KMS-11 (cell line): Measurements from ENCODE around the gene IRF2BPL.

Experiments used
- H2AFZ ChIP-seq: fragments of 200-600 bp; sonication (generic); 2 replicates; pipeline ENCODE4 v1.6.1; 2016; ENCODE audit warnings: antibody characterized with exemption, mixed run types, low read depth
- H3K27ac ChIP-seq: fragments of 200-600 bp; sonication (generic); 2 replicates; pipeline ENCODE4 v1.6.1; 2016; ENCODE audit warnings: mild to moderate bottlenecking, mixed run types
- H3K27me3 ChIP-seq: fragments of 200-600 bp; sonication (generic); 2 replicates; pipeline ENCODE4 v1.6.1; 2017; ENCODE audit warnings: mild to moderate bottlenecking, low read depth, mixed run types, moderate library complexity; ENCODE audit not compliant: insufficient read depth
- H3K36me3 ChIP-seq: fragments of 200-600 bp; sonication (generic); 2 replicates; pipeline ENCODE4 v1.6.1; 2017; ENCODE audit warnings: mild to moderate bottlenecking, mixed run types; ENCODE audit not compliant: insufficient read depth
- H3K4me1 ChIP-seq: fragments of 200-600 bp; sonication (generic); 2 replicates; pipeline ENCODE4 v1.6.1; 2016; ENCODE audit warnings: mild to moderate bottlenecking, low read depth, mixed run types; ENCODE audit not compliant: poor library complexity, severe bottlenecking
- H3K4me2 ChIP-seq: fragments of 200-600 bp; sonication (generic); 2 replicates; pipeline ENCODE4 v1.7.0; 2016; ENCODE audit warnings: mild to moderate bottlenecking, mixed run types
- H3K4me3 ChIP-seq: fragments of 200-600 bp; sonication (generic); IDR thresholded peaks from 2 replicates; pipeline ENCODE4 v1.6.1; 2017; ENCODE audit warnings: low read depth, low read length, mixed read lengths; ENCODE audit not compliant: insufficient read depth
- H3K79me2 ChIP-seq: fragments of 200-600 bp; sonication (generic); 2 replicates; pipeline ENCODE4 v1.6.1; 2016; ENCODE audit warnings: low read depth, mixed run types; ENCODE audit not compliant: insufficient read depth
- H3K9ac ChIP-seq: fragments of 200-600 bp; sonication (generic); 2 replicates; pipeline ENCODE4 v1.6.1; 2016; ENCODE audit warnings: mild to moderate bottlenecking, mixed run types
- H4K20me1 ChIP-seq: fragments of 200-600 bp; sonication (generic); 2 replicates; pipeline ENCODE4 v1.6.1; 2016; ENCODE audit warnings: mild to moderate bottlenecking, mixed run types; ENCODE audit not compliant: insufficient read depth
- CTCF ChIP-seq: fragments of 200-600 bp; sonication (generic); conservative IDR thresholded peaks from 2 replicates; pipeline ENCODE4 v1.6.1; 2017; ENCODE audit warnings: low read depth, mild to moderate bottlenecking, antibody characterized with exemption, low read length, moderate library complexity, mixed read lengths

IRF2BPL gene

GRCh38 chr14:77058117-77058516 lies 29.6 kb upstream of the IRF2BPL start:
- Histone ChIP-seq H3K9ac (no peak overlapping the region), H3K36me3 (no peaks in the 10 kb centered on the region), H3K4me1 (peaks cover 5% of the 10 kb centered on the region), H3K27me3 (no peaks in the 10 kb centered on the region), H3K27ac (no peak overlapping the region), H4K20me1 (no peaks in the 10 kb centered on the region), H3K4me2 (no peak overlapping the region), H3K4me3 (no peak overlapping the region), H3K79me2 (no peaks in the 10 kb centered on the region), H2AFZ (no peak overlapping the region)
- no peak for TF ChIP-seq CTCF

- H3K36me3 ChIP-seq: no peaks in the 10 kb centered on the region
- no peak overlapping the region for H3K27ac ChIP-seq
- no peaks in the 10 kb centered on the region for H4K20me1 ChIP-seq
- TF ChIP-seq CTCF: no peak
- H3K4me1 ChIP-seq: peaks cover 13% of the 10 kb centered on the region
- no peak overlapping the region for H3K4me3 ChIP-seq
- H2AFZ ChIP-seq: no peak overlapping the region
- H3K79me2 ChIP-seq: no peaks in the 10 kb centered on the region
- H3K27me3 ChIP-seq: no peaks in the 10 kb centered on the region
- H3K9ac ChIP-seq: no peak overlapping the region
- H3K4me2 ChIP-seq: no peak overlapping the region
Observed at GRCh38 chr14:77055981-77056380, 27.5 kb upstream of the IRF2BPL start.

- H3K9ac ChIP-seq: no peak overlapping the region
- TF ChIP-seq CTCF: no peak
- H4K20me1 ChIP-seq: no peaks in the 10 kb centered on the region
- H3K4me2 ChIP-seq: no peak overlapping the region
- no peaks in the 10 kb centered on the region for H3K36me3 ChIP-seq
- no peaks in the 10 kb centered on the region for H3K79me2 ChIP-seq
- H2AFZ ChIP-seq: no peak overlapping the region
- no peak overlapping the region for H3K4me3 ChIP-seq
- no peaks in the 10 kb centered on the region for H3K27me3 ChIP-seq
- peaks cover 13% of the 10 kb centered on the region for H3K4me1 ChIP-seq
- H3K27ac ChIP-seq: no peak overlapping the region
Observed at GRCh38 chr14:77055306-77055705, 26.8 kb upstream of the IRF2BPL start.

GRCh38 chr14:77053046-77053841 lies 24.7 kb upstream of the IRF2BPL start:
- H3K27me3 ChIP-seq: no peaks in the 10 kb centered on the region
- H3K4me2 ChIP-seq: no peak overlapping the region
- TF ChIP-seq CTCF: peak; percentile 91
- peaks cover 13% of the 10 kb centered on the region for H3K4me1 ChIP-seq
- no peak overlapping the region for H3K9ac ChIP-seq
- H3K4me3 ChIP-seq: no peak overlapping the region
- no peak overlapping the region for H2AFZ ChIP-seq
- no peaks in the 10 kb centered on the region for H3K36me3 ChIP-seq
- no peaks in the 10 kb centered on the region for H4K20me1 ChIP-seq
- no peak overlapping the region for H3K27ac ChIP-seq
- no peaks in the 10 kb centered on the region for H3K79me2 ChIP-seq
